ENCODE measurements around the gene CAB39. TPM values are rescaled to one million over a fixed set of nuclear protein-coding genes. Genes with fewer than 3 reads are reported as not detected.

Gene CAB39
- total RNA-seq, 1 experiment from 2014 or later: 39.9 TPM

DNA sequence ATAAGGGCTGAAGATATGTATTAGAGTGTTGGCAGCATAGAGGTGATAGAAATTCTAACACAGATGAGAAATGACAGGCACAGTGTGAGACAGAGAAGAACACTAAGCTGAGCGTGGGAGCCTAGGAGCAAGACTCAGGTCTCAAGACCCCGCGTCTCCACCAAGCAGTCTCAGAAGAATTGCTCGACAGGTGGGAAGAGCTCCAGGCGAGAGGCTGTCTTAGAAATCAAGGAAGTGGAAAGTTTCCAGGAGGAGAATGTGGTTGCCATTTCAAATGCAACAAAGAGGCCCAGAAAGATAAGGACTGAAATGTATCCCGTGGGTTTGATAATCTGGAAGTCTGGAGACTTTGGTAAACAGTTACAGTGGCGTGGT lies 31.5 kb upstream of the CAB39 start:
- H3K9me3 ChIP-seq (ENCODE audit: control insufficient read depth, insufficient read depth, low read depth, low read length): no peaks in the 10 kb centered on the region
- in situ Hi-C loops (cut with HindIII; ENCODE audit: low pct_unique_long_range_greater_than_20kb, low sequenced_read_pairs) (no loop called here), intact Hi-C loops (cut with micrococcal nuclease; ENCODE audit: unreplicated experiment) (no loop called here)
- ATAC-seq (no peak), DNase-seq (ENCODE audit: low read depth, low spot score) (no peak)
- H3K36me3 ChIP-seq (ENCODE audit: control insufficient read depth, insufficient read depth, low read length): no peaks in the 10 kb centered on the region
- TF ChIP-seq CTCF (IDR thresholded peaks at IDR 0.05) (no peak), REST (IDR thresholded peaks at IDR 0.05; ENCODE audit: insufficient read depth in 1 of 2, low read depth in 2 of 2, low read length in 1 of 2) (no peak)
- H3K4me3 ChIP-seq (ENCODE audit: low read depth in 2 of 2, low read length in 2 of 2): no peak overlapping the region
- peaks cover 15% of the 10 kb centered on the region for H3K4me1 ChIP-seq (ENCODE audit: control insufficient read depth, insufficient read depth, low read length)
- no peaks in the 10 kb centered on the region for H3K27me3 ChIP-seq (ENCODE audit: control insufficient read depth, insufficient read depth, low read length)
- ChIA-PET POLR2A (no interaction called here), CTCF (no interaction called here)
- H3K27ac ChIP-seq (ENCODE audit: low read length): no peak overlapping the region
- no TSS peak for BruUV-seq (replicated peaks)

GRCh38 chr2:230682546-230682945 lies 30.1 kb upstream of the CAB39 start:
- H3K36me3 ChIP-seq (ENCODE audit: control insufficient read depth, insufficient read depth, low read length): no peaks in the 10 kb centered on the region
- ATAC-seq (no peak), DNase-seq (ENCODE audit: low read depth, low spot score) (no peak)
- no TSS peak for BruUV-seq (replicated peaks)
- H3K27ac ChIP-seq (ENCODE audit: low read length): no peak overlapping the region
- TF ChIP-seq CTCF (IDR thresholded peaks at IDR 0.05) (no peak), POLR2AphosphoS5 (IDR thresholded peaks at IDR 0.05; ENCODE audit: low read depth, low read length) (no peak), REST (IDR thresholded peaks at IDR 0.05; ENCODE audit: insufficient read depth in 1 of 2, low read depth in 2 of 2, low read length in 1 of 2) (no peak), TCF7L2 (IDR thresholded peaks at IDR 0.05; ENCODE audit: low read depth, low read length) (no peak), SIN3A (IDR thresholded peaks at IDR 0.05; ENCODE audit: borderline replicate concordance, insufficient read depth, low read depth, low read length) (no peak)
- H3K4me3 ChIP-seq (ENCODE audit: low read depth in 2 of 2, low read length in 2 of 2): no peak overlapping the region
- peaks cover 16% of the 10 kb centered on the region for H3K4me1 ChIP-seq (ENCODE audit: control insufficient read depth, insufficient read depth, low read length)
- in situ Hi-C loops (cut with HindIII; ENCODE audit: low pct_unique_long_range_greater_than_20kb, low sequenced_read_pairs): no loop called here
- H3K9me3 ChIP-seq (ENCODE audit: control insufficient read depth, insufficient read depth, low read depth, low read length): no peaks in the 10 kb centered on the region
- no peaks in the 10 kb centered on the region for H3K27me3 ChIP-seq (ENCODE audit: control insufficient read depth, insufficient read depth, low read length)
- POLR2A ChIA-PET: no interaction called here
- intact Hi-C loops (cut with micrococcal nuclease; ENCODE audit: unreplicated experiment): no loop called here
- CTCF ChIA-PET: no interaction called here
